Stimulated activated naive CD8-positive, alpha-beta T cell treated with anti-CD3 and anti-CD28 coated beads, Interleukin-15, Interleukin-2, amounts not matched to agents 100 ng/mL and 50 ng/mL, for 24 hours (primary cell): ENCODE measurements around the gene VWF.
"Not testable (repeated sequence)": the region's sequence is repeated elsewhere in the genome, so short reads cannot be mapped to it uniquely, and the experiment has no call there.

Experiments
- H3K27ac Mint-ChIP-seq: one replicate; pipeline ENCODE4 v1.8.0; 2021; ENCODE audit warnings: mild to moderate bottlenecking, mixed read lengths
- H3K27me3 Mint-ChIP-seq: one replicate; pipeline ENCODE4 v1.8.0; 2021; ENCODE audit warnings: mixed read lengths
- H3K36me3 Mint-ChIP-seq: one replicate; pipeline ENCODE4 v1.8.0; 2021; ENCODE audit warnings: low read depth, mixed read lengths
- H3K4me1 Mint-ChIP-seq: one replicate; pipeline ENCODE4 v1.8.0; 2021; ENCODE audit warnings: low read depth, mixed read lengths
- H3K4me3 Mint-ChIP-seq: one replicate; pipeline ENCODE4 v1.8.0; 2021; ENCODE audit warnings: mild to moderate bottlenecking, mixed read lengths
- H3K9me3 Mint-ChIP-seq: one replicate; pipeline ENCODE4 v1.8.0; 2021; ENCODE audit warnings: mixed read lengths

Gene VWF

GRCh38 chr12:6123258-6123657, 1.2 kb downstream of the VWF start:
- no peaks in the 10 kb centered on the region for H3K4me1 Mint-ChIP-seq
- no peak overlapping the region for H3K27ac Mint-ChIP-seq
- peaks cover 4% of the 10 kb centered on the region for H3K27me3 Mint-ChIP-seq
- no peak overlapping the region for H3K4me3 Mint-ChIP-seq
- H3K36me3 Mint-ChIP-seq: no peaks in the 10 kb centered on the region
- no peaks in the 10 kb centered on the region for H3K9me3 Mint-ChIP-seq

- Mint-ChIP-seq H3K4me3 (no peak overlapping the region), H3K27ac (no peak overlapping the region), H3K4me1 (no peaks in the 10 kb centered on the region)
Observed at GRCh38 chr12:6122201-6122600, 2.3 kb downstream of the VWF start.

GRCh38 chr12:6120796-6121473, 3.5 kb downstream of the VWF start:
- no peak overlapping the region for H3K4me3 Mint-ChIP-seq
- peaks cover 4% of the 10 kb centered on the region for H3K27me3 Mint-ChIP-seq

More at GRCh38 chr12:6122201-6122600, 2.3 kb downstream of the VWF start:
- Mint-ChIP-seq H3K27me3 (peaks cover 4% of the 10 kb centered on the region), H3K36me3 (no peaks in the 10 kb centered on the region), H3K9me3 (no peaks in the 10 kb centered on the region)

GRCh38 chr12:6118891-6119568, 5.4 kb downstream of the VWF start:
- Mint-ChIP-seq H3K27ac (no peak overlapping the region), H3K36me3 (no peaks in the 10 kb centered on the region), H3K4me3 (no peak overlapping the region), H3K27me3 (peaks cover 4% of the 10 kb centered on the region), H3K9me3 (no peaks in the 10 kb centered on the region), H3K4me1 (peaks cover 5% of the 10 kb centered on the region)

More at GRCh38 chr12:6120796-6121473, 3.5 kb downstream of the VWF start:
- Mint-ChIP-seq H3K36me3 (no peaks in the 10 kb centered on the region), H3K27ac (no peak overlapping the region), H3K9me3 (no peaks in the 10 kb centered on the region), H3K4me1 (peaks cover 5% of the 10 kb centered on the region)

GRCh38 chr12:6116471-6117021, 7.9 kb downstream of the VWF start:
- Mint-ChIP-seq H3K9me3 (no peaks in the 10 kb centered on the region), H3K4me3 (no peak overlapping the region), H3K27me3 (peaks cover 4% of the 10 kb centered on the region), H3K4me1 (peaks cover 5% of the 10 kb centered on the region), H3K36me3 (no peaks in the 10 kb centered on the region), H3K27ac (no peak overlapping the region)

GRCh38 chr12:6115389-6115788, 9.1 kb downstream of the VWF start:
- no peak overlapping the region for H3K4me3 Mint-ChIP-seq
- H3K36me3 Mint-ChIP-seq: no peaks in the 10 kb centered on the region
- no peaks in the 10 kb centered on the region for H3K9me3 Mint-ChIP-seq
- no peak overlapping the region for H3K27ac Mint-ChIP-seq
- peaks cover 5% of the 10 kb centered on the region for H3K4me1 Mint-ChIP-seq
- H3K27me3 Mint-ChIP-seq: peaks cover 4% of the 10 kb centered on the region

GRCh38 chr12:6114476-6114870, 10.0 kb downstream of the VWF start:
- H3K4me3 Mint-ChIP-seq: no peak overlapping the region
- H3K4me1 Mint-ChIP-seq: peaks cover 5% of the 10 kb centered on the region
- H3K9me3 Mint-ChIP-seq: no peaks in the 10 kb centered on the region
- no peak overlapping the region for H3K27ac Mint-ChIP-seq
- no peaks in the 10 kb centered on the region for H3K36me3 Mint-ChIP-seq
- H3K27me3 Mint-ChIP-seq: peaks cover 4% of the 10 kb centered on the region

- Mint-ChIP-seq H3K27me3 (peaks cover 2% of the 10 kb centered on the region), H3K4me1 (peaks cover 5% of the 10 kb centered on the region), H3K9me3 (no peaks in the 10 kb centered on the region), H3K4me3 (no peak overlapping the region), H3K36me3 (no peaks in the 10 kb centered on the region), H3K27ac (no peak overlapping the region)
Observed at GRCh38 chr12:6113691-6114475, 10.6 kb downstream of the VWF start.

- Mint-ChIP-seq H3K4me3 (no peak overlapping the region), H3K9me3 (no peaks in the 10 kb centered on the region), H3K27me3 (no peaks in the 10 kb centered on the region), H3K4me1 (peaks cover 5% of the 10 kb centered on the region), H3K36me3 (no peaks in the 10 kb centered on the region), H3K27ac (peak overlapping the region; percentile 22)
Observed at GRCh38 chr12:6112004-6112403, 12.5 kb downstream of the VWF start.

GRCh38 chr12:6110006-6110405, 14.5 kb downstream of the VWF start:
- Mint-ChIP-seq H3K27ac (no peak overlapping the region), H3K27me3 (no peaks in the 10 kb centered on the region), H3K36me3 (no peaks in the 10 kb centered on the region), H3K9me3 (no peaks in the 10 kb centered on the region), H3K4me3 (no peak overlapping the region), H3K4me1 (no peaks in the 10 kb centered on the region)

- Mint-ChIP-seq H3K27ac (no peak overlapping the region), H3K9me3 (no peaks in the 10 kb centered on the region), H3K36me3 (no peaks in the 10 kb centered on the region), H3K4me1 (peaks cover 7% of the 10 kb centered on the region), H3K27me3 (no peaks in the 10 kb centered on the region), H3K4me3 (no peak overlapping the region)
Observed at GRCh38 chr12:6106218-6106617, 18.3 kb downstream of the VWF start.

- Mint-ChIP-seq H3K4me3 (no peak overlapping the region), H3K36me3 (no peaks in the 10 kb centered on the region), H3K27me3 (no peaks in the 10 kb centered on the region), H3K4me1 (peaks cover 7% of the 10 kb centered on the region), H3K27ac (no peak overlapping the region), H3K9me3 (no peaks in the 10 kb centered on the region)
Observed at GRCh38 chr12:6104842-6105241, 19.6 kb downstream of the VWF start.

GRCh38 chr12:6104027-6104426, 20.4 kb downstream of the VWF start:
- Mint-ChIP-seq H3K27me3 (no peaks in the 10 kb centered on the region), H3K4me1 (peaks cover 7% of the 10 kb centered on the region), H3K9me3 (no peaks in the 10 kb centered on the region), H3K36me3 (no peaks in the 10 kb centered on the region), H3K4me3 (no peak overlapping the region), H3K27ac (peak overlapping the region; percentile 32)

GRCh38 chr12:6102021-6102420, 22.4 kb downstream of the VWF start:
- H3K4me3 Mint-ChIP-seq, H3K36me3 Mint-ChIP-seq, H3K9me3 Mint-ChIP-seq, H3K4me1 Mint-ChIP-seq, H3K27ac Mint-ChIP-seq, H3K27me3 Mint-ChIP-seq: not testable (repeated sequence)

- Mint-ChIP-seq H3K27ac (no peak overlapping the region), H3K36me3 (no peaks in the 10 kb centered on the region), H3K4me3 (no peak overlapping the region), H3K27me3 (peaks cover 4% of the 10 kb centered on the region), H3K4me1 (peaks cover 7% of the 10 kb centered on the region), H3K9me3 (no peaks in the 10 kb centered on the region)
Observed at GRCh38 chr12:6099316-6099715, 25.2 kb downstream of the VWF start.
